HG03060 (cell line): ENCODE measurements around the gene AMER3.
"Not testable (repeated sequence)": the region's sequence is repeated elsewhere in the genome, so short reads cannot be mapped to it uniquely, and the experiment has no call there.

Experiments used
- ATAC-seq: cut with Tn5 transposase; IDR thresholded peaks from one replicate; pipeline ENCODE4 v1.9.1; 2021; ENCODE audit warnings: low read depth, moderate number of reproducible peaks; ENCODE audit not compliant: unreplicated experiment

AMER3 gene, protein sequence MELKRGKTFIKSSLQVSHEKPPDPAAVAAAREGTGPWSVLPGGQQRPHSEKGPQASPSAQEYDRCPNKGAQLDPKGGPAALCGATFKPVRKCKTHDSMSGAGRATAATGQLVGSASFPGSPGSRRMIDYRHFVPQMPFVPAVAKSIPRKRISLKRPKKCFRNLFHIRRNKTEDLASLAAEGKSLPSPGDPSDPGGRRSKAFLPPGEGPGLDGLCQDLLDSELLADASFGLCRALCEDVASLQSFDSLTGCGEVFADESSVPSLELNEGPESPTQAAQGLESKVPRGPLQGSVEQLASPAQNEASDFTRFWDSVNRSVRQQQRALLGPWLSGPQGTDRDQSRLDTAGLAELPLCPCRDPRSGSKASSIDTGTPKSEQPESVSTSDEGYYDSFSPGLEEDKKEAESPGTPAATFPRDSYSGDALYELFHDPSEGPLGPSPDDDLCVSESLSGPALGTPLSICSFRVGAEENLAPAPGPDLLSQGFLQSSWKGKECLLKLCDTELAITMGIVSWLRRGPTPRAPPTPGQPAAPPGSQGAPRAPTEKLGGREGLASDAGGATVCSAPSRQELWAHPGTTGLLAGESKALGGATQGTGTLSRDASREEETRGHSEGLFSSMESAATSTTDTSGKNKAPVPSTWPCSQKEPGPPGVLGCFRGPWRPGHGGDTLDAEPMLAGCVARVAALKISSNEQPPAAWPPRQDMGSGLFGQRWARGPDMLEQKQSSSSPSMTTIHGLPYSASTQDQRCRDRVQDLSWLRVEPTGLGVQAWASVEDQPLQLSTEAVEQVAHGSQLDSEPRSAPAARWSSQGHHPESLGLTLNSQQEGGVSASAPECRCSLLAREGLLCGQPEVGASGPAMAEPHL

DNA sequence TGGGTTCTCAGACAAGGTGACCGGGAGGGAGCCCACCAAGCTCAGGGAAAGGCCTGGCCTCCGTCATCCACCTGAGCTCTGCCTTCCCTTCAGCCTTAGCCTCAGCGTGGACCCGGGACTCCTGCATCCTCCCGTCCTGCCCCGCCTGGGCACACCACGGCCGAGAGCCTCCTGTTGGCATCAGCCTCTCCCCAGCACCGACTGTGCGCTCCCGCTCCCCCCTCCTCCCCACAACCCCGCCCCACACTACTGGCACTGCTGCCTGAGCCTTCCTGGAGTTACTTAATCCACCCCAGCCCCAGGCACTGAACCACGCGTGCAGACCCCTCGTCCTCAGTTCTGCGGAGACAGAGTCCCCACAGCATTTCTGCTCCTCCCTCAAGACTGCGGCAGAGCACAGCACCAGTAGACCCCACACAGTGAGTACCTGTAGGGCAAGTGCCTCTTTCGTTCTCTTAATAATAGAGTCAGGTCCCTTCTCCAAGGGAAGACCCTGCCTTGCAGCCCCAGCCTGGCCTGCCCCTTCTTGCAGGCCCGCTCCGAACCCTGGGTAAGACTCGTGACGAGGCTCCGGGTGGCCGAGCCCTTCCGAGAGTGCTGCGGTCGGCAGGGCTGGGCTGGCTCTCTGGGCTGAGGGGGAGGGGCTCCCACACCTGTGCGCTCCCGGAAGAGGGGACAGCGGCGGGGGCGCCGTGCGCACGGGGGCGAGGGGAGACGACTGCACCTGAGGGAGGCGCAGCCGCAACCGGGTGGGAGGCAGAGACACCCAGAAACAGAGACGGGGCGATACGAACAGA is at the start of gene AMER3:
AMER3 (plus strand) TSS at position 285 of the 797 bp plus-strand sequence. CDS start 6,533 bp downstream, outside the sequence.
- no peak for ATAC-seq

DNA sequence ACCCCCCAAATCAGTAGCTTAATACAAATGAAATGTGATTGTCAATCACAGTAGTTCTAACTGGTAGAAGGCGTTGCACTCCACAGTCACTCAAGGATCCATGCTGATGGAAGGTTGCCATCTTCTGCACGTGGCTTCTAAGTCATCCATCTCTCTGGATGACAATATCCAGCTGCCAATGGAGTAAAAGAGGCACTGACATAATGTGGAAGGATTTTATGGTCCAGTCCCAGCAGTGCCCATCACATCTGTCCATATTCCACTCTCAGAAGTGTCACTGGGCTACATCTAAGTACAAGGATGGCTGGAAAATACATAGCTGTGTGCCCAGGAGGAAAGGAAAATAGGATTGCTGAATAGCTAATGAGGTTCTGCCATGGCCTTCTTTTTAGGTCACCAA is 40.5 kb upstream of the AMER3 start:
- ATAC-seq, result not testable (repeated sequence)

DNA sequence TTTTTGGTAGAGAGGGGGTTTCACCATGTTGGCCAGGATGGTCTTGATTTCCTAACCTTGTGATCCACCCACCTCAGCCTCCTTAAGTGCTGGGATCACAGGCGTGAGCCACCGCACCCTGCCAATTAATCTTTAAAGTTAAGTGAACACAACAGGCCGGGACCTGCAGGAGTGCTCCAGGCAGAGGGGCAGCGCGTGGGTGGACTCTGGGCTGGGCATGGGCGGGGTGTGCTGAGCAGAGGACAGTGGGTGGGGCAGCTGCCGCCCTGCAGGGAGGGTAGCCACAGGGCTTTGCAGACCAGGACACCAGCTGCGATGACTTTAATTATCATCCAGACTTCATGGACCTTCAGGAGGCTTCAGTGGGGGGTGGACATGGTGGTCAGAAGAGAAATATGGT is 35.3 kb upstream of the AMER3 start:
- ATAC-seq, result no peak

DNA sequence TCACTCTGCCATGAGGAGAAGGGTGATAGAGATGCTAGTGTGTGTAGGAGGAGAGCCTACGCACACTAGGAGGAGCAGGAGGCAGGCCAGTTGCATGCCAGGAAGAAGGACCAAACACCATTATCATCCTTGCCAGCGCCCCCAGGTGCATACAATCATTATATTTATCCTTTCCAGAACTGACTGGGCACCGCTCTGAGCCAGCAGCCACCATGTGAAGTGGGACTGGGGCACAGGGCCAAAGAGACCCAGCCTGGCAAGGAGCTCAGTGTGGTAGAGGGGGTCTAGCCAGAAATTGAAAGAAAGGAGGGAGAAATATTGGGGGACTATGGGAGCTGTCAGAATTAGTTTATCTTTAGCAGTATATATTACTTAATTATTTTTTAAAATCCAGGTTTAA is 34.8 kb upstream of the AMER3 start:
- ATAC-seq, result no peak

DNA sequence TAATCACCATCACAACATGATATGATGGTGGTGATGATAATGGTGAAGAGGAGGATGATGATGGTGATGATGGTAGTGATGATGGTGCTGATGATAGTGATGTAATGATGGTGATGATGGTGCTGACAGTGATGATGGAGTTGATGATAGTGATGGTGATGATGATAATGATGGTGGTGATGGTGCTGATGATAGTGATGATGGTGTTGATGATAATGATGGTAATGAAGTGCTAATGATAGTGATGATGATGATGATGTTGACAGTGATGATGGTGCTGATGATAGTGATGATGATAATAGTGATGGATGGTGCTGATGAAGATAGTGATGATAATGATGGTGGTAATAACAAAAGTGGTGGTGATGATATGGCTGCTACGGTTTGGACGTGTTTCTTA is 30.9 kb upstream of the AMER3 start:
- ATAC-seq, result no peak

DNA sequence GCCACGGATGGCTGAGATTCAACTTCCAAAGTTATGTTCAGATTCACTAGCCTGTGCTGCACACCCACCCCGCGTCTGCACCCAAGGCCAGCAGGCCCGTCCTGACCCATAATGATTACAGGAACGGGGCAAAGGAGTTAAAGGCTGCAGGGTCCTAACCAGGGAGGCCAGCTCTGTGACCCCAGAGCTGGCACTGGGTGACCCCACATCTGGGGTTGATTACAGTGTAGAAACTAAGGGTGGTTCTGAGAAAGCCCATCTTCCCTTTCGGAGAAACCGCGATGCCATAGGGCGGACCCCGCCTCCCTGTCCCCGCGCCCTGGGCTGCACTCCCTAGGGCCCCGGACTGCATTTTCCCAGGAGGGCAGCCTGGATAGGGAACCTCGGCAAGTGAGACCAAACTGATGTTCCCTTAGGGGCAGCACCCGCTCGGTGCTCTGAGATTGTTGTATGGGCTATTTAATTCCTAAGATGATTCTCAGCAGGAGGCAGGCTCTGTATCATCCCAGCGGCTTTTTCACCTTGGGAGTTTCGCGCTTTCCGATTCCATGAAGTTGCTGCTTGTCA is 28.6 kb upstream of the AMER3 start:
- ATAC-seq, result no peak

DNA sequence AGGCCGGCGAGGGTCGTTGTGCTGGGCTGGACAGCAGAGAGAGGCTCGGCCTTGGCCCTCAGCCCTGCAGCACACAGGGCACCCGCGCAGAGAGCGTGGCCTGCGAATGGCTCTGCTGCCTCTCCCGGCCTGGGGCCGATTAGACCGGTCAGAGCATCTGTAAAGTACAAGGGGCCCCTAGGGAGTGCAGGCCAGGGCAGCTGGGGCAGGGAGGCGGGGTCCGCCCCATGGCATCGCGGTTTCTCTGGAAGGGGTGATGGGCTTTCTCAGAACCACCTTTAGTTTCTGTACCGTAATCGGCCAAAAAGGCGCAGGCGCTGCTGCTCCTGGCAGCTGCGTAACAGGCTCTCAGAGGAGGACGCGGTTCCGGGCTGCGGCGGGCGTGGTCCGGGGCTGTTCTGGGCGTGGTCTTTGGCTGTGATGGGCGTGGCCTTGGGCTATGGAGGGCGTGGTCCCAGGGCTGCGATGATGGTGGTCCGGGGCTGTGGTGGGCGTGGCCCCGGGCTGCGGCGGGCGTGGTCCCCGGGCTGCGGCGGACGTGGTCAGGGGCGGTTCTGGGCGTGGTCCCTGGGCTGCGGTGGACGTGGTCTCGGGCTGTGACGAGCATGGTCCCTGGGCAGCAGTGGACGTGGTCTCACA is 27.9 kb upstream of the AMER3 start:
- ATAC-seq, result peak; percentile 91

DNA sequence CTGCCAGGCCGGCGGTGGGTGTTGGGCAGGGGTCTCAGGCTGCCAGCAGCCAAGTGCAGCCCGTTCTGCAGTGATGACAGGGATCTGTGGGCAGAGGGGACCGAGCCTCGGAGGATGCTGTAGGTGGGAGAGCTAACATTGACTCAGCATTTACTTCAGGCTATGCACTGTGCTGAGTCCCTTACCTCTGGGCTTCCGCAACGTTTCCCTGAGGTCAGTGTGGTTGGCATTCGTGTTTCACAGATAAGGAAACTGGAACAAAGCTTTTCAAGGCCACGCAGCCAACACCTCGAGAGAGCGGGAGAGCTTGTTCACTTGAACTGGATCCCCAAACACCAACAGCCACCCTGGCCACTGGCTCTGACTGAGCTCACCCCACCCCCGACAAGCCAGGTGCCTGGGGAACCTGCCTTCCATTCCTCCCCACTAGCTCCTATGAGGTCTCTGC is 27.3 kb upstream of the AMER3 start:
- ATAC-seq, result no peak

DNA sequence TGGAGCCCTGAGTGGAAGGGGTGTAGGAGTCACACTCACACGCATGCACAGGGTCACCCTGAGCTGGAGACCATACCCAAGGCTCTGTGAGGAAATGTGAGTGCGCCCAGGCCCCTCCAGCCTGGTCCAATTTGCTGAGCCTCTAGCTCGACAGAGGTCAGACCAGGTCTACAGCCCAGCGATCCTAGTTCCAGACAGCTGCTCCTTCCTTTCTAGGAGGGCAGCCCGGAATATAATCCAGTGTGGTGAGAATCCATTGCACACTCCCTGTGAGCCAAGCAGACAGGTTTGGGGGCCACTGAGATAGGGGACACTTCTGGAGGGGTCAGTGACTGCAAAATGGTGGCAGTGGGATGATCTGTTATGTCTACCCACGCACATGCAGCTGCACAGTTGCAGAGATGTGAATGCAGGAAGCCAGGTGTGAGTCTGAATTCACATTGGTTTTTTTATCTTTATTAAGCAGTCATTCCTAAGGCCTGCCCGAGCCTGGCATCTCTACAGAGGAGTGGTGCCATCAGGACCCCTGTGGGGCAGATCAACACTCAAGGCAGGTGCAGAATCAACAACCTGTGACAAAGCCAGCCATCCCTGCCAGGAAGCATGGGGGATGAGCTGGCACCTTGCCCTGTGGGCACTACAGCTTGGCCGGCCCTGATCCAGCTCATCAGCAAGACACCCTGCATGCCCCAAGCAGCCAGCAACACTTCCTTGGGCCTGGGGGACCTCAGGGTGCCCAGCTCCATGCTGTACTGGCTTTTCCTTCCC is 26.6 kb upstream of the AMER3 start, which contains the start of gene GPR148:
GPR148 (plus strand) TSS at position 522 of the 768 bp plus-strand sequence; CDS start at position 604, 82 bp downstream.
- ATAC-seq, result no peak

DNA sequence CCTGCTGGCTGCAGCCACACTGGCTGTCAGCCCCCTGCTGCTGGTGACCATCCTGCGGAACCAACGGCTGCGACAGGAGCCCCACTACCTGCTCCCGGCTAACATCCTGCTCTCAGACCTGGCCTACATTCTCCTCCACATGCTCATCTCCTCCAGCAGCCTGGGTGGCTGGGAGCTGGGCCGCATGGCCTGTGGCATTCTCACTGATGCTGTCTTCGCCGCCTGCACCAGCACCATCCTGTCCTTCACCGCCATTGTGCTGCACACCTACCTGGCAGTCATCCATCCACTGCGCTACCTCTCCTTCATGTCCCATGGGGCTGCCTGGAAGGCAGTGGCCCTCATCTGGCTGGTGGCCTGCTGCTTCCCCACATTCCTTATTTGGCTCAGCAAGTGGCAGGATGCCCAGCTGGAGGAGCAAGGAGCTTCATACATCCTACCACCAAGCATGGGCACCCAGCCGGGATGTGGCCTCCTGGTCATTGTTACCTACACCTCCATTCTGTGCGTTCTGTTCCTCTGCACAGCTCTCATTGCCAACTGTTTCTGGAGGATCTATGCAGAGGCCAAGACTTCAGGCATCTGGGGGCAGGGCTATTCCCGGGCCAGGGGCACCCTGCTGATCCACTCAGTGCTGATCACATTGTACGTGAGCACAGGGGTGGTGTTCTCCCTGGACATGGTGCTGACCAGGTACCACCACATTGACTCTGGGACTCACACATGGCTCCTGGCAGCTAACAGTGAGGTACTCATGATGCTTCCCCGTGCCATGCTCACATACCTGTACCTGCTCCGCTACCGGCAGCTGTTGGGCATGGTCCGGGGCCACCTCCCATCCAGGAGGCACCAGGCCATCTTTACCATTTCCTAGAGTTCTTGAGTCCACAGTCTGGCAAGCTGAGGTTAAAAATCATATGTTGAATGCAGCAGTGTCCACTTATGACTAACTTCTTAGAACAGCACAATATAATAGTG is 25.7 kb upstream of the AMER3 start:
- no peak for ATAC-seq

DNA sequence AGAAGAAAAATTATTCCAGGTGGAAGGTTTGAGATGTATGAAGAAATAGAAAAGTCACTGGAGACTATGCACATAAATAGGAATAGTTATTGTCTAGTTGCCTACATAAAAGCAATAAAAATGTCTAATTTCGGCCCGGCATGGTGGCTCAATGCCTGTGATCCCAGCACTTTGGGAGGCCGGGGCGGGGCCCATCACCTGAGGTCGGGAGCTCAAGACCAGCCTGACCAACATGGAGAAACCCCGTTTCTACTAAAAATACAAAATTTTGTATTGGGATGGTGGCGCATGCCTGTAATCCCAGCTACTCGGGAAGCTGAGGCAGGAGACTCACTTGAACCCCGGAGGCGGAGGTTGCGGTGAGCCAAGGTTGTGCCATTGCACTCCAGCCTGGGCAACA is 23.1 kb upstream of the AMER3 start:
- not testable (repeated sequence) for ATAC-seq

DNA sequence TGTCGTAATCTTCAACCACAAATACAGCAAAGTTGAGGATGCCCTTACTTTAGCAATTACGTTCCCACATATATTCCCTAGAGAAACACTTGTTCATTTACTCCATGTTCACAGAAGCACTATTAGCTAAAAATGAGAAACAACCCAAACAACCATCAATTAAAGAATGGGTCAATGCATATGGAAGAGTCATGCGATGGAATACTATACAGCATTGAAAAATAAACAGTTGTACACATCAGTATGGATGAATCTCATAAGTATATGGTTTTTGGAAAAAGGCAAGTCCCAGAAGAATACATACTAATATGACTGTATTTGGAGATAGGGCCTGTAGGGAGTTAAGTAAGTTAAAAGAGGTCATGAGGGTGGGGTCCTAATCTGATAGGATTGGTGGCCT is 20.1 kb upstream of the AMER3 start:
- ATAC-seq, result no peak

DNA sequence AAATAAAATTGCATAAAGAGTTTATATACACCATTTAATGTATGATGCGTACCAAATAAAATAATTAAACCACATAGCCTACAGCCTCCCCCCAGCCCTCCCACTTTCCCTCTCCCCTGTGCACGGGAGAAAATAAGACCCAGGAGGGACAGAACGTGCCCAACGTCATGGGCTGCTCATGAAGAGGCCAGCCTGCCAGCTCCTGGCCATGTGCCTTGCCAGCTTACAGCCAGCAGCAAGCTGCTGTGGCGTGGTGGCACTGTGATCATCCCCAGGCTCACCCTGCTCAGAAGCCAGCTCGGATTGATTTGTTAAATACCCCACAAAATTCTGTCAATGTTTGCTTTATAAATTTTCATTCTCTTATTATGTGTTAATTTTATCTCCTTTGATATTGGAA is 18.9 kb upstream of the AMER3 start:
- no peak for ATAC-seq

DNA sequence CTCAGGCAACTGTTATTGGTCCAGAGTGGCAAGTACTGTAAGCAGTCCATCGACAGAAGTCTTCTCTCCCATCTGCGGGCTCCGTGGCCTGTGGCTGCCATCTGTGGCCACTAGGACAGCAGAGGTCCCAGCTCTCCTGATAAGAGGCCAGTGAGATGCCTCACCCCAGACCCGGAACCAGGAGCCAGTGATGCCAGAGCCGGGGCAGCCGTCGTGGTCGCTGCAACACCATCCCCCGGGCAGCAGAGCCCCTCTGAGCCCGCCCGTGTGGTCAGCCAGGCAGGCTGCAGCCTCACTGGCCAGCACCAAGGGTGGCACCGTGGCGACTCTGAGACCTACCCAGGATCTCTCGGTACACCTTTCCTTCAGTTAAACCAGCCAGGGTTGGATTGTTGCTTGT is 17.7 kb upstream of the AMER3 start:
- no peak for ATAC-seq

DNA sequence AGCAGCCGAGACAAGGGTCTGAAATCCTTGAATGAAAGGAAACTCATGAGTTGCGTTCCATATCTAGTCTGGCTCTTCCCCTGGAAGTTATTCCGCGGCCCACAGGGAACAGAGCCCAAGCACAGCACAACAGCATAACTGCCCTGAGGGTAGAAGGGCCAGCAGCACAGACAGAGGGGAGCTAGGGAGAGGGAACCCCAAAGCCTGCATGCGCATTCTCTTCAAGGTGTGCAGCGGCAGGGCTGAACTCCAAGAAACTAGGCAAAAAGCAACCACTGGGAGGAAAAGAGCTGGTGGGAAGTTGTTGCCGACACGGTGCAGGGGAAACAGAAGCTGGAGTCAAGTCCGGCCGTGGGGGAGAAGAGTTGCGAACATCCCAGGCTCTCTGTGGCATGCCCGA is 14.7 kb upstream of the AMER3 start:
- no peak for ATAC-seq

DNA sequence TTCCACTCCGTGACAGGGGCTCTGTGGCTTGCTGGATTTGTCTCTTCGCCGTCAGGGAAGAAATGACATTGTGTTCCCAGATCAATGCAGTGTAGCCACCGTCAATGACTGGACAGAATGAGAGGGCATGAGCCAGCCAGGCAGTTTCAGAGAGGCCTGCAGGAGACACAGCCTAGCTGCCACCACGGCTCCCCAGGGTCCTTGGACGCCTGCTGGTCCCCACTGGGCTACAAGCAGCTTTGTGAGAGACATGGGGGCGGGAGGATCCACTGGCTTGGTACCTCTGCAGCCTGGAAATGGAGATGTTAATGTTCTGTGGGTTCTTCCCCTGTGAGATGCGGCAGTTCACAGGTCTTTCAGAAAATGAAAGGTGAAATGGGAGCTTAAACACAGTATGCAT is 12.1 kb upstream of the AMER3 start:
- no peak for ATAC-seq

DNA sequence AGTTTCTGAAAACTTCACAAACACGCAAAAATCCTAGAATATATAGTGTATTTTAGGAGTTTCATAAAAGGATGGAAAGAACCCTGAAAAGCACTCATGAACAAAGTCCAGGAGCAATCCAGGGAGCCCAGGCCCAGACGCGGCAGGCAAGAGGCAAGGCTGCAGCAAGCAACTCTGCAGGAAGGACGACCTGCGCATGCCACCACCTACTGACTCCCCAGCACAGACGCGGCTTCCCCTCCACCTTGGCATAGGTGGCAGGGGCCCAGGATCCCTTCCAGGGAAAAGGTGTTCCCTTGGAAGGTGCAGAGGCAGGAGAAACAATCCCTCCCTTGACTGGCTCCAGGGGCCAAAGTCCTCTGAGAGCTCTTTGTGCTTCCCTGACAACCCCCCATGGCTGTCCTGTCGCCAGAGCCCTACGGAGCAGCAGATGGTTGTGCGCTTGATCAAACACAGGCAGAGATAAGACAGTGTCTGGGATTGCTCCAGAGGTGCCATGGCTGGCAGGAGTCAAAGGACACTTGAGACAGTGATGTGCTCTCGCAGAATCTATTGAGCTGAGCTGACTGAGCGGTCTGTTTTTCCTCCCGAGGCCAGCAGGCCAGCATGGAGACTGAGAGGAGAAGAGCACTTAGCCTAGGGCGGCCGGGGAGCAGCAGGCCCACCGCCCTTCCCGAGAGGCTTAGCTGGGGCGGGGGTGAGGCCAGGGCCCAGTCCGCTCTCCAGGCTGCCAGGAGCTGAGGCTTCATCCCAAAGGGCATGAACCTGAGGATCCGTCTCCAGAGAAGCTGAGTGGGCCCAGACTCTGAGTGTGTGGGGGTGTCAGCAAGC is 10.8 kb upstream of the AMER3 start:
- ATAC-seq, result no peak
